HG03159 (cell line): Measurements from ENCODE around the gene ANKS1A.

ENCODE experiments used
- ATAC-seq: cut with Tn5 transposase; IDR thresholded peaks from one replicate; pipeline ENCODE4 v1.9.1; 2021; ENCODE audit warnings: mild to moderate bottlenecking, moderate library complexity; ENCODE audit not compliant: unreplicated experiment

Gene ANKS1A

DNA sequence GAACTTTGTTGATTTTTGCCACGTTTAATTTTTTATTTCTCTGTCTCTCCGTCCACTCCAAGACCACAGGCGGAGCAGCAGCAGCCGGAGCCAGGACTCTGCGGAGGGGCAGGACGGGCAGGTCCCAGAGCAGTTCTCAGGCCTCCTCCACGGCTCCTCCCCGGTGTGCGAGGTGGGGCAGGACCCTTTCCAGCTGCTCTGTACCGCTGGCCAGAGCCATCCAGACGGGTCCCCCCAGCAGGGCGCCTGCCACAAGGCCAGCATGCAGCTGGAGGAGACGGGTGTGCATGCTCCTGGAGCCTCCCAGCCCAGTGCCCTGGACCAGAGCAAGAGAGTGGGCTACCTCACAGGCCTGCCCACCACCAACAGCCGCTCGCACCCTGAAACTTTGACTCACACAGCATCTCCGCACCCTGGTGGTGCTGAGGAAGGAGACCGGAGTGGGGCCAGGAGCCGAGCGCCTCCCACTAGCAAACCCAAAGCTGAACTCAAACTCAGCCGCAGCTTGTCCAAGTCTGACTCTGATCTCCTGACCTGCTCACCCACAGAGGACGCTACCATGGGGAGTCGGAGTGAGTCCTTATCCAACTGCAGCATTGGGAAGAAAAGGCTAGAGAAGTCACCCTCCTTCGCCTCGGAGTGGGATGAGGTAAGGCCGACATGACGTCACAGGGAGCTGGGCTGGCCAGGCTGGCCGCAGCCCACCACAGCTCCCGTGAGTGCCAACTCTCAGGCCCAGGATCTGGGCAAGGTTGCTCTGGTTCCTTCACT lies 128.5 kb downstream of the ANKS1A start:
- ATAC-seq: no peak

DNA sequence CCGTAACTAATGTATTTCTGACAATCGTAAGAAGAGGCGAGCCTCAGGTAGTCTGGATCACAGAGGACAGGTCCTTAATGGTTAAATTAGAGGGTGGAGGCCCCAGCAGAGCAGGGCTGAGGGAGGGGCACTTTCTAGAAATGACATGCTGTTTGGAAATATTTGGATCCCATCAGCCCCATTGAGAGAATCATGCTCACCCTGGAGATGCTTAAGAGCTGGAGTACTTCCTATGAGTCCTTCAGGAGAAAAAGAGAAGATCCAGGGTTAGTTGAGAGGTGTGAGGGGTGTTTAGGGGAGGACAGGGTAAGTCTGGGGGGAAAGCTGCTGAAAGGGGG lies 129.1 kb downstream of the ANKS1A start:
- ATAC-seq: no peak

DNA sequence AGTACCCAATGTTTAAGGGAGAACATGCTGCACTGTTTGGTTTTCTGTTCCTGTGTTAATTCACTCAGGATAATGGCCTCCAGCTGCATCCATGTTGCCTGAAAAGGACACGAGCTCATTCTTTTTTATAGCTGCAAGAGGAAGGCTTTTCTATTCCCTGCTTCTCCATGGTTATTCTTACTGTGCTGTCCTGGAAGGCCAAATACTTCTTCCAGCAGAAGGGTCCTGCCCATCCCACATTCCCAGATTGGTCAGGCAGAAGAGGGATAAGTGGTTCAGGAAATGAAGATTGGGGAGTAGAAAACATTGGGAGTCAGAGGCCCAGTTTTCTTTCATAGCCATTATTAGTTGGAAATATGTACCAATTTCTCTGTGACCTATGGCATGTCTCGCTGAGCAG lies 129.7 kb downstream of the ANKS1A start:
- no peak for ATAC-seq

DNA sequence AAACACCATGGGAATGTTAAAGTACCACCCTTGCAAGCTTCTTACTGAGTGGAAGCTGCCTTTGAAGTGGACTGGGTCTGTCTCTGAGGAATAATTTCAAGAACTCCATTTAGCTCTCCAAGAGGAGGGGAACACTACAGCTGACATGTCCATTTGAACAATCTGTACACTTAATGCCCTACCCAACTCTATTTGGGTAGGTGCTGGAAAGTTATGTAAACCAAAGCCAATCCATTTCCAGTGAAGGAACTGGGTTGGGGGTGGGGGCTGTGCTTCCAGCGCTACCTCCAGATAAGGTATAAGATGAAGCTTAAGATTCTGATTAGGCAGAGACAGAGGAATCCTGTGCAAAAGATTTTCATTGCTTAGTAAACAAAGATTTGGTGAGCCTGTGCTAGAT lies 130.1 kb downstream of the ANKS1A start:
- ATAC-seq: no peak

DNA sequence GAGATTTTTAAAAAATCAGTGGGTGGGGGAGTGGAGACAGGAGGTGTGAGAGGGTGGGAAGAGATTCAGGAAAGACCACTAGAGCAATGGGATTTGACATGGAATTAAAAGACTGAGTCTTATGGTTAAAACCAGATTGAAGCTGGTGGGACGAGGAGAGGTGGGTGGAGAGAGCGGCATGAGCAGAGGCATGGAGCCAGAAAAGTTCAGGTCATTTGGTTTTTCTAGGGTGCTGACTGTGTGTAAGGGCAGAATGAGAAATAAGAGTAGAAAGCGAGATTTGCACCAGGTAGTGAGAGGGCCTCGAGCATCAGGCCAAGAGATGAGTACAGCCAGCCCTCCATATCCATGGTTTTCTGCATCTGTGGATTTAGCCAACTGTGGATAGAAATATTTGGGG lies 130.8 kb downstream of the ANKS1A start:
- no peak for ATAC-seq

DNA sequence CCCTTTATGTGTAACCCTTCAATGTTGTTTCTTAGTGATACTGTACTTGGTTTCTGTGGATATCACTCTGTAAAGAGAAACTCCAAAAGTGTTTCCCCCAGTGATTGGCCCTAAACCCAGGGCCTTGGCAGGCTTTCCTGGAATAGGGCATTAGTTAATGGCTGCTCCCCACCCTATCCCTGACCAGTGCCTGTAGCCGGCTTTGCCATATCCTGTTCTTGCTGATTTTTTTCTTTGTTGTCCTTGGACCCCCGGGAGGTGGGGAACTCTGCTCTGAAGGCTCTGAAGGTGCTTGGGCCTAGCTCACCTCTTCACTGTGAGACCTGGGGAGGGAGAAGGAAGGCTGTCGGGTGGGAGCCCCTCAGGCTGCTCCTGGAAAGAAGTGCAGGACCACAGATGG lies 131.9 kb downstream of the ANKS1A start:
- no peak for ATAC-seq

DNA sequence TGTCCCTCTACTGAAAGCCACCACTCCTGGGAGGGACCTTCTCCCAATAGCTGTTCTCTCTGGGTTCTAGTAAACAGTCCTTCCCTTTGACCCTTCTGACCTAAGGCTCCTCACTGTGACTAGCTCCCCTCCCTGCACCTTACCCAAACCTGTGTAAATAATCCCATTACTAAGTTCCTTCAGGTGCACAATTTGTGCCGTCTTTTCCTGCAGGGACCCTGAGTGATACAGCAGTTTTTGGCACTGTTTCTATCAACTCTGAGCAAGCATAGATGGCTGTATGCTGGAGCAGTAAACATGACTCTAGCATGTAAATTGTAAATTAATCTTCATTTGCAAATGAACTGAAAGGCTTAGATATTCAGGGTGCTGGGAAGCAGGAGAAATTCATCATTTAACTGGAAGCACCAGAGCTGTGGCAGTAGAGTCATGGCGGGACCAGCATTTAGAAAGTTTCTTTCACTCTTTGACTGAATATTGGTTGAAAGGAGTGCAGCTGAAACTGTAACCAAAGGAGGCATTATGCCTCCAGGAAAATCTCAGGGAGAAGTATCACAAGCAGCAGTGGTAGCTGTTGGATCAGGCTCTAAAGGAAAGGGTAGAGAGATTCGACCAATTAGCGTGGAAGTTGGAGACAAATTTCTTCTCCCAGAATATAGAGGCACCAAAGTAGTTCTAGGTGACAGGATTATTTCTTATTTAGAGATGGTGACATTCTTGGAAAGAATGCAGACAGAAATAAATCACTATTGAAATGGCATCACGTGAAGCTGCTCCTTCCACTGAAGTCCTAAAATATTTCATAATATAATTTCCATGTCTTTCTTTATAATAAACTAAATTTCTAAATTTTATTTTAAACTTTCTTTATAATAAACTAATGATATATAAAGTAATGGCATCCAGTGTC lies 134.3 kb downstream of the ANKS1A start:
- ATAC-seq: no peak

DNA sequence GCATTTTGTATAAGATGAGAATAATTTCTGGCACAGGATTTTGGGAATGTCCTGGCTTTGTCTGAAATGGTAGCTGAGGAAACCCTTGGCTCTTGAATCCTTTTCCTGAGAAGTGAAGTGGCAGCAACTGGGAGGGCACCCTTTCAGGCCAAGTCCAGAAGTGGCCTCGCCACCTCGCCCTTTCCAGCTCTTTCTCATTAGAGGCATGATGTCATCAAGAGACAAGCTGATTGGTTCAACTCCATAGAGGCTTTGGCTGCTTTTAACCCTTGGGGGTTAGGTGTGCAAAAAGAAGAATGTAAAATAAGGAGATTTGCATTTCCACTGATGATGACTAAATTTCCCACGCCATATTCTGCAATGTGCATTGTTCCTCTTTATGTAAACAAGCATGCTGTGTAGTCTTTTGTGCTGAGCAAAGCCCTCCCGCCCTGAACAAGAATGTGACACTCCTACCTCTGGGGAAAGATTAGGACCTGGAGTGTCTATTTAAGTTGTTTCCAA lies 135.5 kb downstream of the ANKS1A start:
- ATAC-seq: no peak

DNA sequence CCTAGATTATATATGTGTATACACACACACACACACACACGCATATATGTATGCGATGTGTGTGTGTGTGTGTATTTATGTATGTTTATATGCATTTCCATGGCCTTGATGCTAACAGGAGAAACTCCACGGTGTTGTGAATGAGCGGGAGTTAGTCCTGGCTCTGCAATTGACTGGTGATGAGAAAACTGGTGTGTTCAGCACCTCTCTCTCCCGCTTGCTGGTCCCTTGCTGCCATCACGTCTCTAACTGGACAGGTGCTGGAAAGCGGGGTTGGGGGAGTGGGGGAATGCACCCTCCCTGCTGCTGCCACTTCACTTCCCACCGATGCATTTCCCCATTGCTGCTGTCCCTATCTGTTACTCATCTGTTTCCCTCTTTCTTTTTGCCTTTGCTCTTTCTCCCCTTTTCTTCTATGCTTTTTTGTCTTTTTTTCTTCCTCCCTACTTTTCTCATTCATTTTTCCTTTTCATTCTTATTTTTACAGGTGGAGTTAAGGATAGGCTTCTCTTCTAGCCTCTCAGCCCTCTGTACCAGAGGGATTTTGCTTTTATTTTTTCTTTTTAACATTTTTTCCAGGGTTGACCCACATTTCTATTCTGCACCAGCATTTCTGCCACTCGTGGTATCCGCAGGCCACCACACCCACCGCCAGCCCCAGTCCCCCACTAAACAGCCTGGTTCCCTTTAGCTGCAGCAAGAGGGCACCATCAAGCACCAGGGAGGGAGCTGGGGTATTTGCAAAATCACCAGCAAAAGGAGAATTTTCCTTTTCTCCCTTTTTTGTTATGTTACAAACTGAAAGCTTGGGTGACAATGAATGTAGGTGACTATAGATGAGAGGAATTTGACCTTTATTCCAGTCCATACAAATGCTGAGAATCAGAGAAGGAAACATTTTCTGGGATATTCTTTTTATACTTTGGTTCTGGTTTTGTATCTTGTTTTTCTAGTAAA lies 136.5 kb downstream of the ANKS1A start:
- no peak for ATAC-seq

DNA sequence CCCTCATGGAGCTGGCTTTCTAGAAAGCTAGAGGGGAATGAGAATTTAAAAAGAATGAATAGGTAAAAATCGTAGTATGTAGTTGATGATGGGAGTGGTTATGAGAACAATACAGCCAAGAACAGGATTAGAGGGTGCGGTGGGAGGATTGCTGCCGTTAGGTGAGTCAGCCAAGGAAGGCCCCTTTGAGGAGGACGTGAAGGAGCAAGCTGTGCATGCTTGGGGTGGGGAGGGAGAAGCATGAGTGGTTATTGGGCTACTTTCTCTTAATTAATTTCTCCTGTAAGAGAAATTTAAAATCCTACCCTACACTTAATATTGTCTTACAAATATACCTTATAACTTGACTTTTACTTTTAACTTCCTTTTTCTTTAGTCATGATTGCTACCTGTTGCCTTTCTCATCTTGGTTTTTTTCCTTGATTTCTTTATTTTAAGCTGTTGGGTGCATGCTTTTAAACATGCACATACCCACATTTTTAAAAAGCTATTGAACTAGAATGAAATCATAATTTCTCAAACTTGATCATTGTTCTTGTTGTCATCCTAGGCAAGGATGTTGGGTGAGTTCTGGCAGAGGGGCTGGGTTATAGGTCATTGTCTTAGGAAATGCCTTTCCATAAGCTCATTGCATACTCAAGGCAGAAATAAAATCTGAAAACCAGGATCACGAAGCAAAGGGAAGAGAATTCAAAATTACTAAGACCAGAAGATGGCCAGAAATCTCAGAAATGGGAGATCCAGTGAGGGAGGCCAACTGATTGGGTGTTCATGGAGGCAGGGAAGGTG lies 137.6 kb downstream of the ANKS1A start:
- no peak for ATAC-seq

DNA sequence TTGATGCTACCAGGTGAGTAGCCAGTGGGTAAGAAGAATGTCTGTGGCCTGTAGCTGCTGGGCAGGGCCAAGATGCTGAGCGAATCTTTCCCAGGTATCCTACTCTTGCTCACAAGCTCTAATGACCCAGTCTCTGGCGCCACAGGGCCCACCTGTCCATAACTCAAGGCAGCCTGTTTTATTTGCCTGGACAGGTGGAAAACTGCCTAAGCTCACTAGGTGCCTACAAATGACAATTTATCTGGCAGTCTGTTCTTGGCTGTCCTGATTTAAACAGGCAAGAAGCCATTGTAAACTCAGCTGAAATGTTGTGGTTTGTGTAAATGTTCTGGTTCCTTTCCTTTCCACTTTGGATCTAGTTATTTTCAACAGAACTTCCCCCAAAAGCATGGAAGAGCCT lies 138.8 kb downstream of the ANKS1A start:
- ATAC-seq: no peak

DNA sequence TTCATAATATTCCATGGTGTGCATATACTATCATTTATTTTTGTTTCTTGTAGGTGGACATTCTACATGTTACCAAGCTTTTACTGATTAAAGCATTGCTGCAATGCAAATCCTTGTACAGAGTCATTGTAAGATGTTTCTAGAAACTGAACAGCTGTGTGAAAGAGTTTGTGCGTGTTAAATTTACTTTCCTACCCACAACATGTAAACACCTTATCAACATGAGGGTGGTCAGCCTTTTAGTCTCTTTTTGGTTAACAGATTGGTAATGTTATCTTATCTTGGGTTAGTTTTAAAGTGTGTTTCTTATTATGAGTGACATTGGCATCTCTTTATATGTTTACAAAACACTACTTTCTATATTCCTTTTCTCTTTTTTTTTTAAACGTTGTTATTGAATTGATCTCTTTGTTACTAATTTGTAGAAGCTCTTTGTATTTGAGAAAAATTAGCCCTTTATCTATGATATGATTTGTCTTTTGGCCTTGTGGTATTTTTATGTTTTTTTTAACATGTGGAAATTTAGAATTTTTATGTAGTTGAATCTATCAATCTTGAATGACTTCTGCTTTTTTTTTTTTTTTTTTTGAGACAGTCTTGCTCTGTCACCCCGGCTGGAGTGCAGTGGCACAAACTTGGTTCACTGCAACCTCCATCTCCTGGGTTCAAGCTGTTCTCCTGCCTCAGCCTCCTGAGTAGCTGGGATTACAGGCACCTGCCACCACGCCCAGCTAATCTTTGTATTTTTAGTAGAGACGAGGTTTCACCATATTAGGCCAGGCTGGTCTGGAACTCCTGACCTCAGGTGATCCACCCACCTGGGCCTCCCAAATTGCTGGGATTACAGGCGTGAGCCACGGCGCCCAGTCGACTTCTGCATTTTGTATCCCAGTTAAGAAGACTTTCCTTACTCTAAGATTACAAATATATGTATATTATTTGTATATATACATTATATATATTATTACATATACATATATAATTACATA lies 140.0 kb downstream of the ANKS1A start:
- no peak for ATAC-seq

DNA sequence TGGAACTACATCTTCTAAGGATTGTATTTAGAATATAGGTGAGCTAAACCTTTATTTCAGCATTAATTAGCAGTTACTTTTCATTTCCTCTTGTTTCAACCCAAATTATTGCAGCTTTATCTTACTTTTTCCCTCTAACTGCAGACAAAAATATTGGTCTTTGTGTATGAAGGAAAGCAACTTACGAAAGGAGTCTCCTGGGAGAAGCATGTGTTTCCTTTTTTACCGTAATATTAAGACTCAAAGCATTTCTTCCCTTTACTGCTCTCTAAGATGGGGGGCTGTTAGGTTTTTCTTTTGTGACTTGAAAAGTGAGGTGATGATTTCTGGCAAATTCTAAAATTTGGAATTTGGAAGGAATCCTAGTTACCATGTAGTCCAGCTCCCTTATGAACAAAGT lies 141.0 kb downstream of the ANKS1A start:
- no peak for ATAC-seq

DNA sequence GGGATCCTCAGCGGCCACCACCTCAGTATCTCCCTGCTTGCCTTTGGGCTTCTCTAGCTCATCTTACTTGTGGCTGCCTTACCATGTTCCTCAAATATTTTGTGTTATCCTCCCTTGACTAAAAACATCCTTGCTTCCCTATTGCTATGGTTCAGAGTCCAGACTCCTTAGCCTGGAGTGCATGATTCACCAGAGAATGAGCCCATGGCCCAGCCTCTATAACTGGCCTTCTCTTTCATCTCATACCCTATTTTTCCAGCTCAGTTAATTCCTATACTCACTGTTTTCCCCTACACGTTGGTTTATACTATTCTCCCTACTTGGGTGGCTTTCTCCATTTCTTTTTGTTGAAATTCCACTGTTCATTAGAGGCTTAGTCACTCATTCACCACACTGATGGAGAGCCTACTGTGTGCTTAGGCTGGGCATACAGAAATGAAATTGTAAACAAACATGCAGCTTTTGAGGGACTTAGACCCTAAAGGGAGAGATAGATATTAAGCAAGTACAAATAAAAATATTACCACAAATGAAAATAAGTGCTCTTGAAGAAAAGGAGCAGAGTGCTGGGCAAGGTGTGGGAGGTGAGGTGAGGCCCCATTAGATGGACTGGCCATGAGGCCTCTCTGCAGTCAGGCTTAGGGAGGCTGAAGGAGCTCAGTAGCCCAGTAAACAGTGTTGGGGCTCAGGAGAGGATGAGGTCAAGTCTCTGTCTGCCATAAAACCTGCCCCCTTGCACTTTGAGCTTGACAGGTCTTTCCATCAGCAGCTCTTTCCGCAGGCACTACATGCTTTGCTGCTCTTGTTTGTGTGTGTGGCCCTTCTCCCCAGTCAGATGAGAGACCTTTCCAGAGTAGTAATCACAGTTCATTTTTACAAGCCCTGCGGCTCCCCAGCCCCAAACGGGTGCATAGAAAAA lies 142.8 kb downstream of the ANKS1A start:
- no peak for ATAC-seq

DNA sequence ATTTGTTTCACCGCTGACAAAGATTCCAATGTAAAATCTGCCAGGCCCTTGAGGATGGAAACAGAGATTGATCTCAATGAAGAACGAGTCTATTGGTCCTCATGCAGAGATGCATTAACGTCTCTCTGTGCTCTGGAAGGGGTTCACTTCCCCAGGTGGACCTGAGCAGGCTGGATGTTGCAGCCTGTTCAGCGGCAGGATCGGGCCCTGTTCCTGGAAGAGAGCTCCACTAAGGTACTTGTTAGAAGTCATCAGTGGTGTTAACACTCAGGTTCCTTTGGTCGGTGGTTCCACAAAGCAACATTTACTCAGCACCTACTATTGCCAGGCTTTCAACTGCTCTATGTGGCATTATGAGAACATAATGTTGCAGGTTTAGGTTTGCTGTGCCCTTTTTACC lies 144.6 kb downstream of the ANKS1A start:
- no peak for ATAC-seq

DNA sequence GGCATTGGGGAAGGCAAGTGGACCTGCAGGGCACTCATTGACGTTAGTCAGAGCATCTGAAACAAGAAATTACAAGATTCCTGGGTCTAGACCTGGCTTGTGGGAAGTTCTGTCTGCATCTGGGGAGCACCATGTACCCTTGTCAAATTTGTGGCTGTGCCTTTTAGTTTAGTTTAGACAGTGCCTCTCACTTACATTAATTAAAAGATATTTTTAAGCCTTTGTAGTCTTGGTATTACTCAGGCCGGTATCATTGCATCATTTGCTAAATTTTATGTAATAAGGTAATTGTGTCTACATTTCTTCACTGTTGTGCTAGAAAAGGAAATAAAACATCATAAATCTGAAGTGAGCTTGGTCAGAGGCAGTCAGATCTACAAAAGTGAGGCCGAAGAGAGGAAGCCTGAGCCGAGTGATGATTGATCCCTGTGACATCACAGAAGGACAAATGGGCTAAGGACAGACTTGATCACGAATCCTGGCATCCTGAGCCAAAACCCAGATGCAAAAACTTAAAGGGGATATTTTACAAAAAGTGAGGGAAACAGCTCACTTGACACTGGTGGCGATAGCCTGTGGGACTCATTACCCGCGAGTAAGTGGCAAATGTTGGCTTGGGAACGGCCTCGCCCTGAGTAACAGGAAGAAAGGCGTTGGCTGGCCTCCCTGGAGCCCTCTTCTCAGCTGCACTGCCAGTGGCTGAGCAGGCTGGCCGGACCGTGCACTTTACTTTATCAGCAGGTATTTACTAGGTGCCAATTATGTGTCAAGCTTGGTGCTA lies 145.5 kb downstream of the ANKS1A start:
- ATAC-seq: no peak

DNA sequence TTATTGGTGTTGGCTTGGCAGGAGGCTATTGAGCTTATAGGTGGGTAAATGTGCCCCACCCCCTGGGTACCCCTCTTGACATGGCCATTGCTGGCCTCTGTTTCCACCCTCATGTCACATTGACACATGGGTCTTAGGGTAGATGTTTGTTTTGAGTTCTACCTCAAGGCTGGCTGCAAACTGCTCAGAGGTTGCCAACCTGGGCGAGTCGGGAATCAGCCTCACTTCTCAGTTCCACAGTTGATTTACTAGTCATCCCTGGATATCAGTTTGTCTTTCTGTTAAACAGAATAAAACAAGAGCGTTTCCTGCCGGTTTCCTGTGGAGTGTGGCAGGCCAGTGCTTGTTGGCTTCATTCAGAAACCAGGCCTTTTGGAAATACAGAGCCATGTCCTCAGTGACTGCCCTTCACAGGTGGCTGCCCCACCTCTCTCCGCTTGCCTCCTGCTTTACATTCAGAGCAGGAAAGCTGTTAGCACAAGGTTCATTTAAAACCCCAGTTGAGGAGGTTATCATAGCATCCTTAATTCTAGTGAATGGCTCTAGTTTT lies 146.5 kb downstream of the ANKS1A start:
- ATAC-seq: no peak
